GM18951 (cell line): ENCODE results near the gene EDEM2.

Source experiments
- POLR2A ChIP-seq: IDR thresholded peaks from 4 replicates; pipeline ENCODE4 v1.6.1; 2011; ENCODE audit warnings: mild to moderate bottlenecking; ENCODE audit not compliant: insufficient read length, insufficient read depth; ENCODE audit errors: extremely low read depth
- in situ Hi-C: fragments of 300-500 bp; cut with MboI; formaldehyde crosslinking; loops from one replicate; pipeline ENCODE4 v1.12.0; 2022; ENCODE audit warnings: low sequenced_read_pairs, mixed read lengths, inconsistent platforms; ENCODE audit not compliant: unreplicated experiment

Gene EDEM2

DNA sequence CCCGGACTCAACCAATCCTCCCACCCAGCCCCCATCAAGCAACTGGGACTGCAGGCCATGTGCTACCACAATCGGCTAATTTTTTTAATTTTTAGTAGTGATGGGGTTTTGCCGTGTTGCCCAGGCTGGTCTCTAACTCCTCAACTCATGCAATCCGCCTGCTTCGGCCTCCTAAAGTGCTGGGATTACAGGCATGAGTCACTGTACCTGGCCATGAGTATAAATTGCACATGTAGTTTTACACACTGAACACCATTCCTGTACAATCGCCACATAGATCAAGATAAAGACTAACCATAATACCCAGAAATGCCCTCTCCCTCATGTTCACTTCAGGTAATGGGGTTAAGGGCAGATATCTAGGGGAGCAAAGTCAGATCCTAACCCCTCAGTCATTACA is 80.9 kb downstream of the EDEM2 start:
- in situ Hi-C loops: no loop called here
- no peak for TF ChIP-seq POLR2A
